ENCODE measurements around the gene CDYL2. TPM values are rescaled to one million over a fixed set of nuclear protein-coding genes. Genes with fewer than 3 reads are reported as not detected.

Gene CDYL2
- total and polyA plus RNA-seq, 2 donors (not counting 3 experiments of a cell fraction or from before 2014, with no cell fraction given): 7.1 to 71.3 TPM

DNA sequence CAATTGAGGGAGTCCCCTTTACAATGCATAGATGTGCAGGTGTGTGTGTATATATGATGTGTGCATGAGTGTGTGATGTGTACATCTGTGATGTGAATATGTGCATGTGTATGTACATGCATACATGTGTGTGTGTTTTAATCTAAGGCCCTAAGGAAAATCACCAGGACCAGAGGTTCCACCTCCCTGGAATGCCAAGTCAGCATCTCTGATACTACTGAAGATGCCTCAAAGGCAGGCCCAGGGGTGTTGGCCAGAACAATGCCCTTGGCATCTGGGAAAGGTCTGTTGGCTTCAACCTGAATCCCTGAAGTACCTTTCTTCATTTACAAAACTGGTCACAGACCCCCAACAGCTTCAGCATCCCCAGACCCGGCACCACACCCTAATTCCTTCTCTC lies 129.5 kb downstream of the CDYL2 start:
- H3K36me3 ChIP-seq (ENCODE audit: control insufficient read depth in 2 of 2, extremely low read depth in 1 of 2, insufficient read depth in 2 of 2, low read length in 2 of 2): peaks cover 0 to 2% of the 10 kb centered on the region in 2 experiments
- H3K4me1 ChIP-seq (ENCODE audit: control insufficient read depth, extremely low read depth, insufficient read depth, low read length): no peaks in the 10 kb centered on the region
- BruUV-seq (replicated peaks): no TSS peak
- no peaks in the 10 kb centered on the region for H3K27me3 ChIP-seq (ENCODE audit: control insufficient read depth in 2 of 2, insufficient read depth in 2 of 2, low read length in 2 of 2)
- H4K20me1 ChIP-seq (replicated peaks; ENCODE audit: control insufficient read depth, extremely low read depth, insufficient read depth, low read length): no peaks in the 10 kb centered on the region
- ChIA-PET POLR2A (no interaction called here), CTCF (no interaction called here)
- no peaks in the 10 kb centered on the region for H3K9me1 ChIP-seq (replicated peaks; ENCODE audit: control insufficient read depth, extremely low read depth, insufficient read depth, low read length)
- no peak overlapping the region for H3K4me2 ChIP-seq (ENCODE audit: insufficient read depth, low read length)
- peaks cover 61% of the 10 kb centered on the region for H3K79me2 ChIP-seq (ENCODE audit: control insufficient read depth, insufficient read depth, low read length)
- intact Hi-C loops (cut with micrococcal nuclease) (no loop called here), dilution Hi-C loops (cut with MboI; ENCODE audit: extremely low pct_ligation_motif_present, low sequenced_read_pairs) (no loop called here)
- TF ChIP-seq GATA2 (IDR thresholded peaks at IDR 0.05; ENCODE audit: insufficient read depth, insufficient read length, low read depth, low read length): no peak
- TF ChIP-seq JUN (IDR thresholded peaks at IDR 0.05; ENCODE audit: borderline replicate concordance, insufficient read depth, insufficient read length, low read depth): no peak
- TF ChIP-seq, protein P1, sequence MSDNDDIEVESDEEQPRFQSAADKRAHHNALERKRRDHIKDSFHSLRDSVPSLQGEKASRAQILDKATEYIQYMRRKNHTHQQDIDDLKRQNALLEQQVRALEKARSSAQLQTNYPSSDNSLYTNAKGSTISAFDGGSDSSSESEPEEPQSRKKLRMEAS (IDR thresholded peaks at IDR 0.05; ENCODE audit: insufficient read depth, insufficient read length): no peak
- TF ChIP-seq POLR2A (IDR thresholded peaks at IDR 0.05; ENCODE audit: low read depth, low read length): no peak
- TF ChIP-seq FOS (IDR thresholded peaks at IDR 0.05; ENCODE audit: borderline replicate concordance, insufficient read depth, low read length): no peak
- no peak overlapping the region for H3K4me3 ChIP-seq (replicated peaks in 1 of 3; ENCODE audit: insufficient read depth in 1 of 3, low read depth in 1 of 3, low read length in 3 of 3)
- H2AFZ ChIP-seq (ENCODE audit: low read depth, low read length): no peak overlapping the region
- H3K27ac ChIP-seq (ENCODE audit: insufficient read depth, low read depth, low read length): no peak overlapping the region
- DNase-seq (ENCODE audit: low read depth, low spot score) (no peak), FAIRE-seq (no peak)
- H3K9me3 ChIP-seq (replicated peaks; ENCODE audit: control insufficient read depth, insufficient read depth, low read length): no peaks in the 10 kb centered on the region
- H3K9ac ChIP-seq (replicated peaks; ENCODE audit: extremely low read depth, insufficient read depth, low read length): no peak overlapping the region

DNA sequence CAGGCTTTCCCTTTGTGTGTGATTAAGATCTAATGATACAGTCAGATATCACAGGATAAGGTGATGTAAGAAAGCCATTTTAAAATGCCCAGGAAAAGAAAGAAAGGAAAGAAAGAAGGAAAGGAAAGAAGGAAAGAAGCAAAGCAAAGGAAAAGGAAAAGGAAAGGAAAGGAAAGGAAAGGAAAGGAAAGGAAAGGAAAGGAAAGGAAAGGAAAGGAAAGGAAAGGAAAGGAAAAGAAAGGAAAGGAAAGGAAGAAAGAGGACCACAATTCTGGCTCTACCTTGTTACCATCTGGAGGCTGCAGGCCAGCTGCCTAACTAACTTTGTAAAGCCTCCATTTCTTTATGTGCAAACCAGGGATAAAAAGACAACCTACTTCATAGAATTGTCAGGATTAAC lies 132.0 kb downstream of the CDYL2 start:
- TF ChIP-seq MYC (IDR thresholded peaks at IDR 0.05; ENCODE audit: low read depth, low read length): no peak
- no TSS peak for BruUV-seq (replicated peaks)
- FAIRE-seq (no peak), DNase-seq (ENCODE audit: low read depth, low spot score) (no peak)
- POLR2A ChIA-PET: no interaction called here
- H3K36me3 ChIP-seq (ENCODE audit: control insufficient read depth in 2 of 2, extremely low read depth in 1 of 2, insufficient read depth in 2 of 2, low read length in 2 of 2): peaks cover 0 to 2% of the 10 kb centered on the region in 2 experiments
- H3K9ac ChIP-seq (replicated peaks; ENCODE audit: extremely low read depth, insufficient read depth, low read length): no peak overlapping the region
- no peaks in the 10 kb centered on the region for H3K27me3 ChIP-seq (ENCODE audit: control insufficient read depth in 2 of 2, insufficient read depth in 2 of 2, low read length in 2 of 2)
- intact Hi-C loops (cut with micrococcal nuclease) (no loop called here), dilution Hi-C loops (cut with MboI; ENCODE audit: extremely low pct_ligation_motif_present, low sequenced_read_pairs) (no loop called here)
- H3K27ac ChIP-seq (ENCODE audit: insufficient read depth, low read depth, low read length): no peak overlapping the region
- H2AFZ ChIP-seq (ENCODE audit: low read depth, low read length): no peak overlapping the region
- no peaks in the 10 kb centered on the region for H3K9me1 ChIP-seq (replicated peaks; ENCODE audit: control insufficient read depth, extremely low read depth, insufficient read depth, low read length)
- no peaks in the 10 kb centered on the region for H4K20me1 ChIP-seq (replicated peaks; ENCODE audit: control insufficient read depth, extremely low read depth, insufficient read depth, low read length)
- H3K9me3 ChIP-seq (replicated peaks; ENCODE audit: control insufficient read depth, insufficient read depth, low read length): no peaks in the 10 kb centered on the region
- CTCF ChIA-PET: no interaction called here
- H3K79me2 ChIP-seq (ENCODE audit: control insufficient read depth, insufficient read depth, low read length): peaks cover 64% of the 10 kb centered on the region
- no peaks in the 10 kb centered on the region for H3K4me1 ChIP-seq (ENCODE audit: control insufficient read depth, extremely low read depth, insufficient read depth, low read length)
- no peak overlapping the region for H3K4me3 ChIP-seq (replicated peaks in 1 of 3; ENCODE audit: insufficient read depth in 1 of 3, low read depth in 1 of 3, low read length in 3 of 3)
- H3K4me2 ChIP-seq (ENCODE audit: insufficient read depth, low read length): no peak overlapping the region
